PC-3 (cell line): ENCODE data around the gene R3HDM4.

Experiments used
- CTCF ChIP-seq: fragments of 300-600 bp; sonication (generic); conservative IDR thresholded peaks from 2 replicates; pipeline ENCODE4 v1.5.1; 2017; ENCODE audit warnings: antibody characterized with exemption, low read depth, mild to moderate bottlenecking, low read length
- EZH2 ChIP-seq: fragments of 300-600 bp; sonication (generic); IDR thresholded peaks from one replicate; pipeline ENCODE4 v1.6.1; 2017; ENCODE audit warnings: antibody characterized with exemption, mild to moderate bottlenecking, low read length; ENCODE audit not compliant: unreplicated experiment
- EZH2phosphoT487 ChIP-seq: fragments of 300-600 bp; sonication (generic); IDR thresholded peaks from 2 replicates; pipeline ENCODE4 v1.6.1; 2018; ENCODE audit warnings: mild to moderate bottlenecking, antibody characterized with exemption, low read length, borderline replicate concordance

- no peak for TF ChIP-seq EZH2phosphoT487
- TF ChIP-seq CTCF, result no peak
- no peak for TF ChIP-seq EZH2
These were observed 42.7 kb downstream of the R3HDM4 start for GRCh38 chr19:870314-870713.
